ENCODE measurements around the gene SHLD1.
"Not testable (repeated sequence)": the region's sequence is repeated elsewhere in the genome, so short reads cannot be mapped to it uniquely, and the experiment has no call there.

The SHLD1 gene, protein sequence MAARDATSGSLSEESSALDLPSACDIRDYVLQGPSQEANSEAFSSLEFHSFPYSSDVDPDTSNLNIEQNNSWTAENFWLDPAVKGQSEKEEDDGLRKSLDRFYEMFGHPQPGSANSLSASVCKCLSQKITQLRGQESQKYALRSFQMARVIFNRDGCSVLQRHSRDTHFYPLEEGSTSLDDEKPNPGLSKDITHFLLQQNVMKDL

GRCh38 chr20:5749952-5750779 lies at the start of gene SHLD1:
Gene SHLD1, plus strand, starts transcription at chr20:5750401. Its CDS starts 22,465 bp downstream, at chr20:5772866.
- peak; percentile 96 for DNase-seq

- not testable (repeated sequence) for DNase-seq
Observed at GRCh38 chr20:5702339-5702738, 47.9 kb upstream of the SHLD1 start.

- DNase-seq = peak; percentile 38
Observed at GRCh38 chr20:5703681-5704101, 46.5 kb upstream of the SHLD1 start.

- DNase-seq = peak; percentile 52
Observed at GRCh38 chr20:5705827-5706226, 44.4 kb upstream of the SHLD1 start.

GRCh38 chr20:5706797-5707196 lies 43.4 kb upstream of the SHLD1 start:
- no peak for DNase-seq

GRCh38 chr20:5710551-5710950 lies 39.6 kb upstream of the SHLD1 start:
- no peak for DNase-seq

DNA sequence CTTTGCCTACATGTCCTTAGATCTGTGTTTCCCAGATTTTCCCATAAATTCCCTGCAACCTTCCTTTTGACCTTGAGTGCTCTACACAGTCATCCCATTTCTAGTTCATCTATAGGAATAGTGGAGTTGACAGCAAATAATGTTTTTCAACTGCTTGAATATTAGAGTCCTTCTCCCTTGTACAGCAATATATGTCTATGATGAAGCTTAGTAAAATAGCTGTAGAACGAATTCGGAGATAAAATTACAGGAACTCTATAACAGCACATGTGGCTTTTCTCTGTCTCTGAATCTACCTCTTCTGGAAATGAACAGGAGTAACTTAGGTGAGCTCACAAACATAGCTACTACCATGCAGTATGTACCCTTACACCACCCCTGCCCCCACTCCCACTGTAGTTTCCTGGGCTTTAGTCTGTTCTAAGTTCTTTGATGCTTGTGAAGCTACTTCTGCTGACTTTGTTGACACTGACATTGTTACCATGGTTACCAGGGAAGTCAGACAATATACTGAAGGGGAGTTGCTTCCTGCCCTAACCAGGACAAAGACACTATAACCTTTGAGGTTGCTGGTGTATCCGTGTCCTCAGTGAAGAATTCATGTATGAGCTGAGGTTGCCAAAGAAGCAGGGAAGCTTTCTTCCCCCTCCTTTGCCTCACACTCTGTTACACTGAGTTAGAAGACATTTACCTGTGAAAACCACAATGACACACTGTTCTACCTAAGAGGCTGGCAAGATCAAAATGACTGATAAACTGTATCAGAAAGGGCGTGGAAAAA lies 35.8 kb upstream of the SHLD1 start:
- peak; percentile 49 for DNase-seq

DNA sequence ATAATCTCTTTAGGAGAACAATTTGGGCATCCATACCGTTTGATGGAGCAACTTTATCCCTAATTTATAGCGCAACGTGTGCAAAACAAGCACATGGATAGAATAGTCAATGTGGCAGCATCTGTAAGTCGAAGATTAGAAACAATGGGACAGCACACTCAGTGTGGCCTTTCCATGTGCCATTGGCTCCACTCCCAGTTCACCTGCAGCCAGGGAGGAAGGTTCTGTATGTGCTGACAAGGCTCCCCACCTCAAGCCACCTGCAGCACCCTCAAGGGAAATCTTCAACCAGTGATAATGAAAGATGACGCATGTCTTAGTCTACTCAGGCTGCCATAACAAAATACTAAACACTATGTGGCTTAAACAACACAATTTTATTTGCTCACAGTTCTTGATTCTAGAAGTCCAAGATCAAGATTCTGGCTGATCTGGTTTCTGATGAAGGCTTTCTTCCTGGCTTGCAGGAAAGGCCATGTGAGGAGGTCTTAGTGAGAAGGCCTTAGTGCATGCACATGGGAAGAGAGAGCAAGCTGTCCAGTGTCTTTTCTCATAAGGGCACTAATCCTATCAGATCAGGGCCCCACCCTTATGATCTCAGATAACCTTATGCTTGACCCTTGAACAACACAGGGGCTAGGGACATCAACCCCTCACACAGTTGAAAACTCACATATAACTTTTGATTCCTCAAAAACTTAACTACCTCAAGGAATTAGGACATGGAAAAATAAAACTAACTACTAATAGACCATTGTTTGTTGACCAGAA lies 34.9 kb upstream of the SHLD1 start:
- no peak for DNase-seq

DNA sequence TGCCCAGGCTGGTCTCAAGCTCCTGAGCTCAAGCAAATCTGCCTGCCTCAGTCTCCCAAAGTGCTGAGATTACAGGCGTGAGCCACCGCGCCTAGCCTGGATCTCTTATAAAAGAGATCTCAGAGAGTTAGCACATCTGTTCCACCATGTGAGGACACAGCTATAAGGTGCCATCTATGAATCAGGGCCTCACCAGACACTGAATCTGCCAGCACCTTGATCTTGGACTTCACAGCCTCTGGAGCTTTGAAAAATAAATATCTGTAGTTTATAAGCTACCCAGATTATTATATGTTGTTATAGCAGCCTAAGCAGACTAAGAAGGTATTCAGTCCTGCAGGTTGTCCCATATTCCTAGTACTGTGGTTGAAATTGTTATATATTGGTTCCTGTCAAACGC lies 33.2 kb upstream of the SHLD1 start:
- DNase-seq = no peak

GRCh38 chr20:5718896-5719595 lies 31.2 kb upstream of the SHLD1 start:
- peak; percentile 80 for DNase-seq

DNA sequence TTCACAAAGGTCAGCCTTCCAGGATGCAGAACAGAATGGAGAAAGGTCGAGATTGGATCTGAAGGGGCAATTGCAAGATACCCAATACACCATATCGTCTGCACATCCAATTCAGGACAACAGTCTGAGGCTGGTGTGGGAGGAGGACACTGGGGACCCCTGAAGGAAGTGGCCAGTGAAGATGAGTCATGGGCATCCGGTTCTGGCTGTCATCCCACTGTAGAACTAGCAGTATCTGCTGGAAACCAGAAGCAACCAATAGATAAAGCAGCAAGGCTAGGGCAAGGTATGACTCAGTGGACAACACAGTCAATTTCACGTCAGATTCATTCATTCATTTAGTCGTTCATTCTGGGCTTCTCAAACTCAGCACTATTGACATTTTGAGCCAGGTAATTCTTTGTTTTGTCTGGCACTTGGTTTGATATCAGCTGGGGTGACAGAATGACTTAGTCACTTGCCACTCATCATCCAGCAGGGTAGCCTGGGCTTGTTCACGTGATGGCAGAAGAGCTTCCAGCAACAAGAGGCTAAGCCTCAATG lies 30.3 kb upstream of the SHLD1 start:
- peak; percentile 47 for DNase-seq

- peak; percentile 57 for DNase-seq
Observed at GRCh38 chr20:5720696-5721095, 29.5 kb upstream of the SHLD1 start.

GRCh38 chr20:5721356-5721755 lies 28.8 kb upstream of the SHLD1 start:
- DNase-seq = not testable (repeated sequence)

DNA sequence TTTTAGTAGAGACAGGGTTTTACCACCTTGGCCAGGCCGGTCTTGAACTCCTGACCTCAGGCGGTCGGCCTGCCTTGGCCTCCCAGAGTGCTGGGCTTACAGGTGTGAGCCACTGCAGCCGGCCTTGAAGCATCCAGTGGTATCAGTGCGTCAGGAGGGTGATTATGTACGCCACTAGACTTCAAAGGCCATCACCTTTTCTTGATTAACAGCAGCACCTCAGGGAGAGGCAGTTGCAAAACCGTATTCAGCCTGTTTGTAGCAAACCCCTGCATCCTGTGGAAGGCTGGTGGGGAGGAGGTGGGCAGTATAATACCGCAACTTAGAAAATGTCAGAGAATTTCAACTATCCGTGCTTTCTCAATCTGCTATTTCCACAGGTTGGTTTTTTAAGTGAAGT lies 27.3 kb upstream of the SHLD1 start:
- DNase-seq = no peak

DNA sequence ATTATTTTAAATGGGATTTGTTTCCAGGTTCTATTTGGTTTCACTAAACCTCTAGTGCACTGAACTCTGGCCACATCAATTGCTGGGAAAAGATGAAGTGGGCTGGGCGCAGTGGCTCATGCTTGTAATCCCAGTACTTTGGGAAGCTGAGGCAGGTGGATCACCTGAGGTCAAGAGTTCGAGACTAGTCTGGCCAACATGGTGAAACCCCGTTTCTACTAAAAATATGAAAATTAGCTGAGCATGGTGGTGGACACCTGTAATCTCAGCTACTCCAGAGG lies 25.1 kb upstream of the SHLD1 start:
- DNase-seq = not testable (repeated sequence)

DNA sequence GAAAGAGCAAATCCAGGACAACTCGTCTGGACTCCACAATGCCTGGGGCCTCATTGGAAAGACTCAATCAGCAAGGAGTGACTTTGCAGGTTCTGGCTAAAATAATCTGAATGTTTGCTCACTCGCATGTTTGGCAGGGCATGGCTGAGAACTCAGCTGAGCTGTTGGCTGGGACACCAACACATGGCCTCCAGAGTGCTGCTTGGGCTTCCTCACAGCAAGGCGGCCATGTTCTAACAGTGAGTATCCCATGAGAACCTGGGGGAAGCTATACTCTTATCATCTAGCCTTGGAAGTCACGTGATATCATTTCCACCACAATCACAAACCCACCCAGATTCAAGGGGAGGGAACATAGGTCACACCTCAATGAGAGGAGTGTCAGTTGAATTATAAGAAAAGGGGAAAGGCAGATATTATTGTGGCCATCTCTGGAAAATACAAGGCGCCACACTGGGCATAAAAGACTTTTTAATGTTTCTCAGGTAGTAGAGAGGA lies 23.1 kb upstream of the SHLD1 start:
- DNase-seq = no peak

GRCh38 chr20:5729348-5729747 lies 20.9 kb upstream of the SHLD1 start:
- no peak for DNase-seq

GRCh38 chr20:5730131-5730530 lies 20.1 kb upstream of the SHLD1 start:
- DNase-seq = no peak

DNA sequence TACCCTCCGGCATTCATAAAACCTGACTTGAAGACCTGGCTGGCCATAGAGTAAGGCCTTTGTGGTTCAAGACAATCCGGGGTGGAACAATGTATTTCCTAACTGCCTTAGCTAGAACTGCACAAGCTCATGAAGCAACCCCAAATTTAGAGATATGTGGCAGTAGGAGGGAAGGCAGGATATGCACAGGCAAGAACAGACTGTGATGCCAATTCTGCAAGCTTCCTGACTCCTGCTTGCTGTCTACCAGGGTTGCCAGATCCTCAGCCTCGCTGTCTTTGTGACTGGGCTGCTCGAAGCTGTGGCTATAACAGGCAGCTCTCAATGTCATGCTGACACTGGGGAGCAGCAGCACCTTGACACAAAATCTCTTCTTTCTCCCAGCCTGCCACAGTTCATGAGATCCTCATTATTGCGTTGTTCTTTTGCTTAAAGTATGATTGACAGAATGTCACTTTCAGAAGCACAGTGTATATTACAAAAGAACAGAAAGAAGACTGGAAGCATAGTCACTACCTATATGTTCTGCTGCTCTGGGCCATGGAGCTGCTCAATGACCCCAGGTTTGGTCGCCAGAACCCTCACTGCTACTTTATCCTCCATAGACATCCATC lies 18.3 kb upstream of the SHLD1 start:
- no peak for DNase-seq

- no peak for DNase-seq
Observed at GRCh38 chr20:5734602-5735001, 15.6 kb upstream of the SHLD1 start.

DNA sequence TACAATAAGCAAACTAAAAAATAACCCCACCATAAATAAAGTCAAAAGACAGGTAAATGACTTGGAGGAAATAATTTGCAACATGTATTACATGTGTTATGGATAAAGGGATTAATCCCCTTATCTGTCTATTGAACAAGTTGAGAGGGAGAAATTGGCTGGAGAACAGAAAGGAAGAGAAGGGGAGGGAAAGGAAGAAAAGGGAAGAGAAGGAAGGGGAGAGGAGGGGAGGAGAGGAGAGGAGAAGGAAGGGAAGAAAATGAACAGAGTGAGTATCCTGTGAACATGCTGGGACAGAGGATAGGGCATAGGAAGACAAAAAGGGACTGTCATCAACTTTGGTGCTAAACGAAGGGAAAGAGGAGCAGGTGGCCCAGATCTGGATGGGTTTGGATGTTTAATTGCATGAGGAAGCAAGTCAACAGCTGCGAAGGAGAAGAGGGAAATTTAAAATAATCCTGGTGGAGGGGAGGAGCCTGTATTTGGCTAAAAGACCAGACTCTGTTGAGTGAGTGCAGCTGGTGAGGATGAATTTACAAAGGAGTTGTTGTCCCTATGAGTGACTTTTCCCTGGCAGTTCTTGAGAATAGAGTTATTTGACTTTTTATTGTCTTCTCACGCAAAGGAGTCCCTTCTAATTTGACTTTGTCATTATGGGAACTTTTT lies 14.2 kb upstream of the SHLD1 start:
- DNase-seq = peak; percentile 17

All from NCI-H69 (cell line).